Measurements from ENCODE around the gene UBR1.

- no peak for TF ChIP-seq CTCF (optimal IDR thresholded peaks at IDR 0.05 in 1 of 3, IDR thresholded peaks at IDR 0.05 in 1 of 3, conservative IDR thresholded peaks at IDR 0.05 in 1 of 3; ENCODE audit: extremely low read depth in 1 of 3, insufficient read depth in 2 of 3, low read length in 3 of 3)
- no peak for TF ChIP-seq EZH2 (IDR thresholded peaks at IDR 0.05; ENCODE audit: low read length)
Observed at GRCh38 chr15:43144512-43144911, 38.7 kb upstream of the UBR1 start.

Data from keratinocyte (primary cell).